H1 (cell line): Measurements from ENCODE around the gene ASB14. TPM values are rescaled to one million over a fixed set of nuclear protein-coding genes. Genes with fewer than 3 reads are reported as not detected.

Experiments
- CTCF ChIA-PET: fragments of 300-600 bp; sonication (Branson Sonifier 250); formaldehyde crosslinking; loops from one replicate; lab custom pipeline; 2021; ENCODE audit not compliant: partially characterized antibody; lab: Charles Lee
- POLR2A ChIA-PET: fragments of 300-600 bp; sonication (Branson Sonifier 250); formaldehyde crosslinking; loops from one replicate; lab custom pipeline; 2021; ENCODE audit warnings: inconsistent platforms; ENCODE audit not compliant: partially characterized antibody; lab: Charles Lee
- DNase-seq, 2 experiments: peaks; one replicate each; pipeline versions ENCODE4 v3.0.0 to v3.0.0-alpha.2; 2010 to 2022; ENCODE audit warnings: low spot score in 2 of 2, low read depth in 1 of 2, mixed read lengths in 1 of 2
- FAIRE-seq: peaks from 2 replicates; lab custom pipeline; 2011; peaks lifted over from hg19 to GRCh38; lab: Jason Lieb, UNC
- H2AFZ ChIP-seq: 2 replicates; pipeline ENCODE4 v1.8.1; 2012; ENCODE audit warnings: low read length, inconsistent platforms
- H2AK5ac ChIP-seq: 2 replicates; pipeline ENCODE4 v1.6.1; 2013; ENCODE audit warnings: low read depth, low read length
- H2BK120ac ChIP-seq: replicated peaks from 2 replicates; pipeline ENCODE3; 2013; ENCODE audit warnings: low read depth, low read length, inconsistent platforms
- H2BK12ac ChIP-seq: 2 replicates; pipeline ENCODE4 v1.6.1; 2013; ENCODE audit warnings: low read depth, low read length
- H2BK15ac ChIP-seq: 2 replicates; pipeline ENCODE4 v1.6.1; 2013; ENCODE audit warnings: low read length
- H2BK20ac ChIP-seq: 2 replicates; pipeline ENCODE4 v1.6.1; 2013; ENCODE audit warnings: low read length
- H2BK5ac ChIP-seq: 2 replicates; pipeline ENCODE4 v1.6.1; 2013; ENCODE audit warnings: low read depth, low read length
- H3K14ac ChIP-seq: 2 replicates; pipeline ENCODE4 v1.6.1; 2013; ENCODE audit warnings: inconsistent platforms; ENCODE audit not compliant: insufficient read length
- H3K18ac ChIP-seq: 2 replicates; pipeline ENCODE4 v1.6.1; 2013; ENCODE audit warnings: low read length; ENCODE audit errors: extremely low read depth
- H3K23ac ChIP-seq: 2 replicates; pipeline ENCODE4 v1.6.1; 2013; ENCODE audit warnings: inconsistent platforms; ENCODE audit not compliant: insufficient read length
- H3K23me2 ChIP-seq: 2 replicates; pipeline ENCODE4 v1.6.1; 2013; ENCODE audit warnings: low read depth, low read length
- H3K27ac ChIP-seq: 2 replicates; pipeline ENCODE4 v1.6.1; 2011; ENCODE audit warnings: low read depth, low read length, inconsistent platforms
- H3K27me3 ChIP-seq, 4 experiments: replicated peaks in 1 of 4; 1 replicate in 1 of 4; 2 replicates in 3 of 4; pipeline versions ENCODE4 v1.6.1 to v1.8.1; 2011 to 2013; ENCODE audit warnings: low read length in 3 of 4, mild to moderate bottlenecking in 3 of 4, inconsistent platforms in 2 of 4, mixed read lengths in 2 of 4, moderate library complexity in 1 of 4; ENCODE audit not compliant: control insufficient read depth in 3 of 4, insufficient read depth in 3 of 4; ENCODE audit errors: extremely low read depth in 1 of 4
- H3K36me3 ChIP-seq, 4 experiments: 2 replicates each; pipeline versions ENCODE4 v1.6.1 to v1.8.1; 2011 to 2013; ENCODE audit warnings: mild to moderate bottlenecking in 4 of 4, low read length in 3 of 4, moderate library complexity in 2 of 4, control low read depth in 1 of 4, inconsistent platforms in 1 of 4; ENCODE audit not compliant: insufficient read depth in 4 of 4, control insufficient read depth in 2 of 4
- H3K4ac ChIP-seq: replicated peaks from 2 replicates; pipeline ENCODE3; 2013; ENCODE audit warnings: low read length, low read depth, mixed read lengths, inconsistent platforms; ENCODE audit not compliant: insufficient read length
- H3K4me1 ChIP-seq, 4 experiments: replicated peaks in 1 of 4; 1 replicate in 1 of 4; 2 replicates in 3 of 4; pipeline versions ENCODE4 v1.6.1 to v1.8.1; 2011 to 2013; ENCODE audit warnings: low read length in 3 of 4, inconsistent platforms in 2 of 4, mixed read lengths in 1 of 4; ENCODE audit not compliant: insufficient read depth in 4 of 4, control insufficient read depth in 3 of 4
- H3K4me2 ChIP-seq, 2 experiments: 2 replicates each; pipeline versions ENCODE4 v1.6.1 to v1.8.1; 2011 to 2013; ENCODE audit warnings: low read depth in 2 of 2, low read length in 2 of 2, control low read depth in 1 of 2, inconsistent platforms in 1 of 2, mild to moderate bottlenecking in 1 of 2; ENCODE audit not compliant: insufficient read depth in 1 of 2
- H3K4me3 ChIP-seq, 4 experiments: fragments of 200-600, 300-600 bp in 1 of 4; sonication (generic), shearing (Covaris generic), sonication (Bioruptor Twin) in 1 of 4; 2 replicates each; pipeline versions ENCODE4 v1.5.1 to v1.8.1; 2011 to 2016; ENCODE audit warnings: low read length in 4 of 4, low read depth in 3 of 4, control low read depth in 2 of 4, inconsistent platforms in 2 of 4, mild to moderate bottlenecking in 2 of 4, mixed read lengths in 1 of 4, moderate library complexity in 1 of 4; ENCODE audit not compliant: insufficient read depth in 2 of 4; ENCODE audit errors: extremely low read depth in 1 of 4
- H3K56ac ChIP-seq: replicated peaks from 2 replicates; pipeline ENCODE3; 2013; ENCODE audit warnings: low read depth, mild to moderate bottlenecking, mixed read lengths, low read length, inconsistent platforms; ENCODE audit not compliant: insufficient read length
- H3K79me1 ChIP-seq: 2 replicates; pipeline ENCODE4 v1.6.1; 2013; ENCODE audit warnings: low read depth, low read length, control low read depth
- H3K79me2 ChIP-seq, 2 experiments: 2 replicates each; pipeline versions ENCODE4 v1.6.1 to v1.8.1; 2012 to 2013; ENCODE audit warnings: low read length in 2 of 2, mild to moderate bottlenecking in 2 of 2, inconsistent platforms in 1 of 2; ENCODE audit not compliant: insufficient read depth in 2 of 2, control insufficient read depth in 1 of 2
- H3K9ac ChIP-seq, 4 experiments: replicated peaks in 1 of 4; 1 replicate in 1 of 4; 2 replicates in 3 of 4; pipeline versions ENCODE4 v1.6.1 to v1.8.1; 2011 to 2013; ENCODE audit warnings: low read depth in 3 of 4, low read length in 3 of 4, control low read depth in 2 of 4, mild to moderate bottlenecking in 2 of 4, moderate library complexity in 2 of 4, inconsistent platforms in 1 of 4; ENCODE audit errors: extremely low read depth in 1 of 4
- H3K9me3 ChIP-seq, 2 experiments: 2 replicates each; pipeline versions ENCODE4 v1.6.1 to v1.8.1; 2012 to 2013; ENCODE audit warnings: mild to moderate bottlenecking in 2 of 2, moderate library complexity in 2 of 2, control low read depth in 1 of 2, inconsistent platforms in 1 of 2, low read depth in 1 of 2, low read length in 1 of 2, mixed read lengths in 1 of 2; ENCODE audit not compliant: insufficient read depth in 2 of 2
- H4K20me1 ChIP-seq, 2 experiments: replicated peaks in 1 of 2; 2 replicates each; pipeline versions ENCODE3 to v1.8.1; 2011 to 2013; ENCODE audit warnings: inconsistent platforms in 2 of 2, low read length in 2 of 2, mild to moderate bottlenecking in 1 of 2; ENCODE audit not compliant: insufficient read depth in 2 of 2, control insufficient read depth in 1 of 2
- H4K5ac ChIP-seq: 2 replicates; pipeline ENCODE4 v1.6.1; 2013; ENCODE audit warnings: low read length, low read depth, mixed read lengths, inconsistent platforms; ENCODE audit not compliant: insufficient read length
- H4K8ac ChIP-seq: 2 replicates; pipeline ENCODE4 v1.8.0; 2013; ENCODE audit warnings: mild to moderate bottlenecking, moderate library complexity, low read length, inconsistent platforms; ENCODE audit not compliant: insufficient read depth; ENCODE audit errors: extremely low read depth
- H4K91ac ChIP-seq: replicated peaks from 2 replicates; pipeline ENCODE3; 2013; ENCODE audit warnings: low read length, mixed read lengths, inconsistent platforms; ENCODE audit not compliant: insufficient read length
- CBX5 ChIP-seq: fragments of 300-800, 300-1000 bp; sonication (generic); IDR thresholded peaks from 2 replicates; pipeline ENCODE4 v1.7.1; 2016; ENCODE audit warnings: antibody characterized with exemption, low read length, low read depth
- CEBPB ChIP-seq: IDR thresholded peaks from 2 replicates; pipeline ENCODE4 v1.6.1; 2012; ENCODE audit warnings: low read depth, low read length
- CREB1 ChIP-seq: IDR thresholded peaks from 2 replicates; pipeline ENCODE4 v1.6.1; 2012; ENCODE audit warnings: inconsistent platforms
- CTBP2 ChIP-seq: IDR thresholded peaks from 2 replicates; pipeline ENCODE4 v1.7.0; 2011; ENCODE audit warnings: borderline replicate concordance, mild to moderate bottlenecking, moderate library complexity, mixed read lengths, low read length; ENCODE audit not compliant: insufficient read depth, insufficient read length
- JUND ChIP-seq: IDR thresholded peaks from 2 replicates; pipeline ENCODE4 v1.6.1; 2011; ENCODE audit warnings: mild to moderate bottlenecking, improper control_type of control experiment, low read length
- PHF8 ChIP-seq: fragments of 200-600 bp; sonication (generic); conservative IDR thresholded peaks from 2 replicates; pipeline ENCODE4 v1.7.1; 2012; ENCODE audit warnings: low read depth, mild to moderate bottlenecking, inconsistent platforms, low read length, moderate library complexity
- RBBP5 ChIP-seq: IDR thresholded peaks from 2 replicates; pipeline ENCODE4 v1.7.1; 2012; ENCODE audit warnings: low read depth, mild to moderate bottlenecking, inconsistent platforms, low read length, moderate library complexity, borderline replicate concordance
- RFX5 ChIP-seq: IDR thresholded peaks from 2 replicates; pipeline ENCODE4 v1.6.1; 2011; ENCODE audit warnings: low read depth, low read length, improper control_type of control experiment, borderline replicate concordance
- USF2 ChIP-seq: IDR thresholded peaks from 2 replicates; pipeline ENCODE4 v1.6.1; 2011; ENCODE audit warnings: low read length, improper control_type of control experiment
- WGBS, 2 experiments: shearing (Covaris generic) in 1 of 2; methylation state at CpG; one replicate each; pipeline versions ENCODE4 v1.1.6 to v1.1.7; 2013 to 2015; ENCODE audit warnings: low lambda C conversion rate in 2 of 2, mixed read lengths in 2 of 2, inconsistent platforms in 1 of 2, low coverage in 1 of 2, missing lambda C conversion rate in 1 of 2; ENCODE audit not compliant: insufficient replicate concordance in 2 of 2, insufficient coverage in 1 of 2, insufficient read length in 1 of 2; ENCODE audit errors: extremely low coverage in 1 of 2, missing lambda C conversion rate in 1 of 2; 5-methylcytosine and 5-hydroxymethylcytosine counted together
- polyA plus RNA-seq, 7 experiments: library from polyadenylated mRNA; depleted of rRNA in 3 of 7; stranded (reverse) in 5 of 7; unstranded in 2 of 7; fragments of >200 nt in 5 of 7; fragments of 200-250 nt in 2 of 7; gene quantifications; 1 replicate in 5 of 7; 2 replicates in 1 of 7; 4 replicates in 1 of 7; pipeline versions ENCODE4 v1.2.1 to v1.2.3, GENCODE V29; 2011 to 2013; ENCODE audit warnings: missing spikeins in 2 of 7, mixed read lengths in 2 of 7
- total RNA-seq: library from RNA; stranded (reverse); fragmentation: NEBNext Ultra II Directional; extraction: Animal tissue kit (Norgen Biotek cat#: 25700); gene quantifications from 2 replicates; pipeline ENCODE4 v1.2.1, GENCODE V29; 2021

The ASB14 gene
- total and polyA plus RNA-seq, 2 of the 8 experiments (the other 6 are each of a cell fraction or from before 2014, with no cell fraction given), result not detected

GRCh38 chr3:57281715-57282114 is 10.8 kb downstream of the ASB14 start:
- DNase-seq, result no peak
- TF ChIP-seq PHF8 (no peak), JUND (no peak), USF2 (no peak), RBBP5 (no peak), RFX5 (no peak), CREB1 (no peak), CEBPB (no peak), CBX5 (no peak), CTBP2 (no peak)
- TF ChIP-seq, all 59 proteins: peak for 0
- Histone ChIP-seq H2AK5ac (no peak overlapping the region), H3K14ac (no peak overlapping the region), H3K4me3 (no peak overlapping the region), H3K36me3 (no peaks in the 10 kb centered on the region; a peak in 1 of 8 replicates), H2BK120ac (no peak overlapping the region), H3K9me3 (peaks cover 0 to 10% of the 10 kb centered on the region in 2 experiments; a peak in 2 of 4 replicates), H3K4me2 (no peak overlapping the region), H3K23me2 (no peaks in the 10 kb centered on the region), H3K18ac (no peak overlapping the region), H3K27ac (no peak overlapping the region), H3K79me1 (no peaks in the 10 kb centered on the region), H3K79me2 (no peaks in the 10 kb centered on the region), H3K9ac (no peak overlapping the region), H4K91ac (no peak overlapping the region), H3K23ac (no peak overlapping the region), H4K5ac (no peak overlapping the region), H2BK15ac (no peak overlapping the region), H2BK20ac (no peak overlapping the region), H3K27me3 (no peaks in the 10 kb centered on the region), H4K20me1 (no peaks in the 10 kb centered on the region), H3K4ac (no peak overlapping the region), H4K8ac (no peak overlapping the region), H2BK5ac (no peak overlapping the region), H3K56ac (no peak overlapping the region), H3K4me1 (no peaks in the 10 kb centered on the region), H2BK12ac (no peak overlapping the region), H2AFZ (no peak overlapping the region)
- 76% methylated on average over 1 of the region's 1 CpG; no CpG with 5 or more reads in 1 of the 2 experiments for WGBS, 2 experiments
- CTCF ChIA-PET, result interaction anchor here (1.2 to 1.4 kb wide), 2 partner anchors 21 to 286 kb away, joined by 3 to 4 read pairs; no protein-coding TSS in a partner anchor
- POLR2A ChIA-PET, result no interaction called here
- FAIRE-seq, result no peak
